RPMI8226 (cell line): ENCODE results near the gene MYLK4.

Experiments used
- DNase-seq: peaks from one replicate; pipeline ENCODE4 v3.0.0-alpha.2; 2015

MYLK4 gene

GRCh38 chr6:2750832-2751231 lies at the start of gene MYLK4:
Gene MYLK4, minus strand, starts transcription at chr6:2750922. Its CDS starts 1,628 bp downstream, at chr6:2749294.
- no peak for DNase-seq

DNA sequence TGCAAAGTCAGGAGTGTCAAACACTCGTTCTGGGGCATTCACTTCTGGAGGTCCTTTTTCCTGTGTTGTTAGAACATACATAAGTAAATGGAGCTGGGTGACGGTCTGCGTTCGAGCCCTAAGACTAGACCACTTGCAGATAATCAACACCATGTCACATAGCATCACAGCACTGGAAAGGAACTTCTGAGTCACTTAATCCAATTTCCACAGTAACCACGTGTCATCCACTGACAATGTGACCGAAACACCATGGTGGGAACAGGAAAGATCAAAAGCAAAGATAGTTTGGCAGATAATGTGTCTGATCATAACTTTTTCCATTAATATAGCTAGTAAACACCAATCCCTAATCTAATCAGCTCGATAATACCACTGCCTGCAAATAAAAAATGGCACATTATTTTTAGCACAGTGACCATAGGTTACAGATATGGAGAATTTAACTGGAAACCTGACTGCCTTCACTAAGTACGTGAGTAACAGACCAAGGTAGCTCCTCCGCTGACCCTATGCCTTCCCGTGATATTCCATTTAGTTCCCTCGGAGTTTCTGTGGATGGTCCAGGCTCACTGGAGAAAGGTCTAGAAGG lies 49.3 kb upstream of the MYLK4 start:
- no peak for DNase-seq

- no peak for DNase-seq
These were observed 47.9 kb upstream of the MYLK4 start for GRCh38 chr6:2798586-2799134.

- no peak for DNase-seq
These were observed 46.9 kb upstream of the MYLK4 start for GRCh38 chr6:2797564-2798031.

- no peak for DNase-seq
These were observed 46.1 kb upstream of the MYLK4 start for GRCh38 chr6:2796861-2797260.

- no peak for DNase-seq
These were observed 45.2 kb upstream of the MYLK4 start for GRCh38 chr6:2795956-2796355.

GRCh38 chr6:2795162-2795561 lies 44.4 kb upstream of the MYLK4 start:
- no peak for DNase-seq

DNA sequence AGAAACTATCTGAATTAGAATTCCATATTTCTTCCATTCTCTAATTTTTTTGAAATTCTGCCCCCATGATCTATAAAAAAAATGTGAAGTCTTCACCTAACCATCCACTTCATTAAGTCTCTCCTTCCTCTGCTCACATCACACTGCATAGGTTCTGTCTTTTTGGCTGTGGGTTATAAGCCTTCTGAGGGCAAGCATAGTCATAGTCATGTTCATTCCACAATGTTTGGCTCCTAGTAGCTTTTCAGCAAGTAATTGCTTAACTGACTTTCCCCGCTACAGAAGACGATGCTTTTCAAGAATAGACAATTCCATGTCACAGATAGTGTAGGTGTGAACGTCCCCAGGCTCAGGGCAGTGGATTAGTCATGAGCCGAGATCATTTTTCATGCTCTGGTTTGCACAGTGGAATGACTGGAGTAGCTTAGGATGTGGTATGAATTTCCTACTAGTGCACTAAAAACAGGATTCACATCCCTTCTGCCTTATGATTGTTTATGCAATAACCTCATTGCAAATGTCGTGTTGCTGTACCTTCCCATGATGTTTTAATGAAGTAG lies 43.5 kb upstream of the MYLK4 start:
- no peak for DNase-seq

DNA sequence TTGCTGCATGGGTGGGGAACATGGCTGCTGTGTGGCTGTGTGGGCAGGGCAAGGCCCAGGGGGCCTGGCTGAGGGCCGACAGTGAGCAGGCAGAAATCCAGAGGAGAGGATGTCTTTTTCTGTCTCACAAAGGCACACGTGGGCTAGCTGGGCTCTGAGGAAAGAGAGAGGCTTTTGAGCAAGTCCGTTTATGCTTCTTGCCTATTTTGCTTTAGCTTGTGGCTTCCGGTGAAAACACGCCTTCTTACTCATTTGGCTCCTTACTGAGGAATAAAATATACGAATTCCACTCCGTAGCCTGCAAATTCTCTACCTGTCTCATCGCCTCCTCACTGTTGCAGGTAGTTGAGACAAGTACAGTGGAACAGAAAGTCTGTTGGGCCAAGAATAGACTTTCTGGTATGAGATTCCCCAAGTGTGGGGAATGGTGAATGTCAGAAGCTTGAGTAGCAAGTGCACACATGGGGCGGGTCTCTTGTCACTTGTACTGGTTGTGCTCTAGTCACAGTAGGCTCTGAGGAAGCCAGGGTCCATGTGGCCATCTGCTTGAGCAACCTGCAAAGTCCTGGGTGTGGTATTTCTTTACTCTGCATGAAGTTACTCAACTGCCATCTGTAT lies 42.9 kb upstream of the MYLK4 start:
- no peak for DNase-seq

DNA sequence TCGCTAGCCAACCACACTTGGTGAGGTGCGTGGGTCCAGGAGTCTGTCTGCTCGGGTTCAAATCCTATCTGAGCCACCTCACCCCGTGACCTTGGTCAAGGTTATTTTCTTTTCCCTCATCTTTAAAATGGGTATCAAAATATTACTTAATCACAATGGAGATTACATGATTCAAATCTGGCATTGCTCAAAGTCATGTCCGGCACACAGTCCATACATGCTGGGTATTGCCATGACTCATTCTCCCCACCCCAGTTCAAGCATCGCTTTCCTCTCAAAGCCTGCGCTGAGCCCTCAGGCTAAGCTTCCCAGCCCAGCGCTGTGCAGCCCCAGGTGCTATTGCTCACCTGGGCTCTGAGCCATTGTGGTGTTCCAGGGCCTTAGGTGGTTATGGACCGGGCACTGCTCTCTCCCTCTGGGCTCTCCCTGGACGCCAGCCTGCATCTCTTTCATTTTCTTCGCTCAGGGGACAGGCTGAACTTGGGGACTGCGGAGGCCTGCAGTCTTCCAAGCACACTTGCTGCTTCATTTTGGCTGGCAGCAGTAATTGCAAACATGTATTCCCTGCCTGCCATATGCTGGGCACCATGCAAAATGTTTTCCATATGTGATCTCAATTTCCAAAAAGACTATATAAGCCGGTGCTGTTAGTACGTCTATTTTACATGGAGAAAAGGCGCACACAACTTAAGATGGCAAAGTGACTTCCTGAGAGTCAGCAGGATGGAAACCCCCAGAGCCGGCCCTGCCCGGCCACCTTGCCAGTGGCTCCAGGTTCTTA lies 41.8 kb upstream of the MYLK4 start:
- no peak for DNase-seq

GRCh38 chr6:2791450-2791974 lies 40.8 kb upstream of the MYLK4 start:
- no peak for DNase-seq

GRCh38 chr6:2790588-2791449 lies 40.1 kb upstream of the MYLK4 start:
- DNase-seq = peak; percentile 78

DNA sequence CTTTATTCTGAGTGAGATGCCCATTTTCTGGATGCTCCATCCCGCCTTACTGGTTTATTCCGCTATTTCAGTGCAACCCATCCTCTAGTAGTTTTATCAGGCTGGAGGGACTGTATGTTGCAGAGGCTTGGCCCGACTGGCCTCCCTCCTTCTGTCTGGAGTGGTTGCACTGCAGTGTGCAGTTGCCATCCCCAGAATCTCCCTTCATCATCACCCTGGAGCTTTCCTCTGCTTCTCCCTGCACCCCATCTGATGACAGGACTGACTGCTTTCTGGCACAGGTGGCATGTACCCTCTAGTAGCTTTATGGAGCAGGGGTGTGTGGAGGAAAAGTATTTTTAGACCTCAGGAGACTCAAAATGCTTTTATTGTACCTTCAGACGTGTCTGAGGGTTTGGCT lies 35.5 kb upstream of the MYLK4 start:
- DNase-seq = no peak

GRCh38 chr6:2784930-2785329 lies 34.2 kb upstream of the MYLK4 start:
- DNase-seq = no peak

DNA sequence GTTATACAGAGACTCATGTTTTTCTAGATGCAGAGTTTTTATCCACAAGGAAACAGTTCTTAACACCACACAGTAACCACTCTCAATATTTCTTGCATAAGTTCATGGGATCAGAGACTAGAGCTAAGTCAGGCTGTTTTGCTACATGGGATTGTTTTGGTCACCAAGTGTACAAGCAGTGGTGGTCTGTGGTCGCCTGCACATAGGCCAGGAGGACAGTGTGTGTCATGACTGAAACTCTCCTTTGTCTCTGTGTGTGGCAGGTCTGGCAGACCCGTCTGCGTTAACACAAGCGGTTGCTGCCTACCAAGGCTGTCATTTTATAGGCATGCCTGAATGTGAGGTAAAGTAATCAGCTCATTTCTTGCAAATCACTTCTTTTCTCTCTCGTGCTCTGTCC lies 33.3 kb upstream of the MYLK4 start:
- no peak for DNase-seq

- no peak for DNase-seq
These were observed 32.7 kb upstream of the MYLK4 start for GRCh38 chr6:2783188-2783963.

DNA sequence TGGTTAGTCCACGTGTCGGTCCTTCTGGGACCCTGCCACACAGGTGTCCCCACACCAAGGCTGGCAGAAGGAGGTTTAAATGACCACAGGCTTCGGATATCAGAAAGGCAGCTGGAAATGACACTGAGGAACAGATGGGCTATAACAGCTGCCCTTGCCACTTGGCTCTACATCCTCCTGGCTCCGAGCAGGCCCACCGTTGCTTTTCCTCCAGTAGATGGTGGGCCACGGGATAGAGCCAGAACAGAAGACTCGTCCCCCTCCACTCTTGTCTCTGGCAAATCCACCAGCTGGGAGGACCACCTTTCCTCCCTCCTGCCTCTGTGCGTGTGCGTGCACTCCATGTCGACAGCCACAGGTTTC lies 32.1 kb upstream of the MYLK4 start:
- no peak for DNase-seq

- no peak for DNase-seq
These were observed 31.6 kb upstream of the MYLK4 start for GRCh38 chr6:2782356-2782708.

GRCh38 chr6:2781685-2782355 lies 31.1 kb upstream of the MYLK4 start:
- DNase-seq = no peak

GRCh38 chr6:2780102-2780737 lies 29.5 kb upstream of the MYLK4 start:
- DNase-seq = no peak

DNA sequence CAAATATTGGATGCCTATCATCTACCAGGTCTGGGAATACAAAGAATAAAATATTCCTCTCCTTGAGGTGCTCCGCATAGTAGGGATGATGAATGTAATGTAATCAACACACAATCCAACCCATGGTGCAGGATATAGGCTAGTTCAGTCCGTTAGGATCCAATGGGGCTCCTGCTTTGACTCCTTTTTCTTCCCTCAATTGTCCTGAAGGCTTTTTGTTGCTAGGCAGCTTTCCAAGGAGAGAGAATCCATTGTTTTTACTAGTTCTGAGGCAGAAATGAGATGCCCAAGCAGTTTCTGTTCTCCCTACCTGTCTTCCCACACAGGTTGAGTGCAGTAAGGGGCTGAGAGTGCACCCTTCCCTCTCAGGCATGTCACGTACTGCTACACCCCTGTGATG lies 26.5 kb upstream of the MYLK4 start:
- no peak for DNase-seq
